Mononuclear cell (primary cell): ENCODE data around the gene SIGLEC11. TPM values are rescaled to one million over a fixed set of nuclear protein-coding genes. Genes with fewer than 3 reads are reported as not detected.
"Not testable (repeated sequence)": the region's sequence is repeated elsewhere in the genome, so short reads cannot be mapped to it uniquely, and the experiment has no call there.

Experiments
- H3K27me3 ChIP-seq: 2 replicates; pipeline ENCODE4 v1.6.0; 2011; ENCODE audit warnings: low read length, control low read depth; ENCODE audit not compliant: insufficient read depth
- H3K4me1 ChIP-seq: 2 replicates; pipeline ENCODE4 v1.5.1; 2011; ENCODE audit warnings: mild to moderate bottlenecking, low read length, control low read depth; ENCODE audit not compliant: insufficient read depth
- H3K4me3 ChIP-seq: 2 replicates; pipeline ENCODE4 v1.5.1; 2011; ENCODE audit warnings: mild to moderate bottlenecking, low read length, moderate library complexity
- H3K9me3 ChIP-seq: 2 replicates; pipeline ENCODE4 v1.5.1; 2011; ENCODE audit warnings: low read depth, mild to moderate bottlenecking, control low read depth, low read length
- total RNA-seq: library from RNA; depleted of rRNA; stranded (reverse); fragments of >200 nt; gene quantifications from one replicate; pipeline ENCODE4 v1.2.3, GENCODE V29; 2012

The SIGLEC11 gene
- 0.10 TPM for total RNA-seq

GRCh38 chr19:49960980-49961379 lies at the start of gene SIGLEC11:
TSS of gene SIGLEC11 (minus strand) at chr19:49961172. CDS start at chr19:49961081, 91 bp downstream.
- not testable (repeated sequence) for H3K27me3 ChIP-seq, H3K4me3 ChIP-seq, H3K9me3 ChIP-seq
- H3K4me1 ChIP-seq: peaks cover 27% of the 10 kb centered on the region

DNA sequence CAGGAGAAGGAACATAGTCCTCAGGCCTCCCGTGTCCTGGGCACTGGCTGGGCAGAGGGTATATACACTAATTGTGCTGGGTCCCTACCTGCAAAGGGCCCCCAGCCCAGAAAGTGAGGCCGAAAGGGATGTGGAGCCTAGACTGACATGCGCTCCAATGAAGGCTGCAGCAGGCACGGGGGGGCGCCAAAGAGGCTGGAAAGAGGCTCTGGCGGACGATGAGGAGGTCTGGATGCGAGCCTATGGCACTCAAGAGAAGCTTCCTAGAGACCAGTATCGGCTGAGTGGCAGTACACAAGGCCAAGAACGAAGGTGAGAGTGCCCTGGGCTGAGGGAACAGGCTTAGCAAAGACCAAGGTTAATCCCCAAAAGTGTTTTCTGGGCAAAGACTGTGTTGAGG lies 47.6 kb upstream of the SIGLEC11 start:
- Histone ChIP-seq H3K4me1 (peaks cover 11% of the 10 kb centered on the region), H3K9me3 (no peaks in the 10 kb centered on the region), H3K4me3 (no peak overlapping the region), H3K27me3 (no peaks in the 10 kb centered on the region)

DNA sequence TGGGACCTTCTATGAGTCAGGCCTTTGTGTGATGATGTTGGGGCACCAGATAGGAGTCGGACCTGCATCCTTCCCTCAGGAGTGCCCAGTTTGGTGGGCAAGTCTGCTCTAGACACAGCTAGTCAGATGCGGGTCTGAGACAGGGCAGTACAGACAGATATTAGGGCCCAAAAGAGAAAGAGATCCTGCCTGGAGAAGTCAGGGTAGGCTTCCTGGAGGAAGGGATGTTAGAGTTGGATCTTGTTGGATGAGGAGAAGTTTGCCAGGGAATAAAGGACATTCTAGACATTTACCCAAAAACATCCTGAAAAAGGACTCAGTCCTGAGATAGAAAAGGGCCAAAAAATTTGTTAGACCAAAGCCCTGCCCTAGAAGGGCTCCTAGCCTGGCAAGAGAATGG lies 47.0 kb upstream of the SIGLEC11 start:
- H3K4me1 ChIP-seq: peaks cover 11% of the 10 kb centered on the region
- no peaks in the 10 kb centered on the region for H3K27me3 ChIP-seq
- no peak overlapping the region for H3K4me3 ChIP-seq
- H3K9me3 ChIP-seq: no peaks in the 10 kb centered on the region

GRCh38 chr19:50007170-50007569 lies 46.2 kb upstream of the SIGLEC11 start:
- H3K9me3 ChIP-seq: no peaks in the 10 kb centered on the region
- peaks cover 11% of the 10 kb centered on the region for H3K4me1 ChIP-seq
- H3K4me3 ChIP-seq: no peak overlapping the region
- H3K27me3 ChIP-seq: no peaks in the 10 kb centered on the region

- no peak overlapping the region for H3K4me3 ChIP-seq
- no peaks in the 10 kb centered on the region for H3K9me3 ChIP-seq
- H3K4me1 ChIP-seq: peaks cover 11% of the 10 kb centered on the region
- H3K27me3 ChIP-seq: no peaks in the 10 kb centered on the region
These were observed 44.5 kb upstream of the SIGLEC11 start for GRCh38 chr19:50005428-50005827.

GRCh38 chr19:50003810-50004419 lies 42.9 kb upstream of the SIGLEC11 start:
- Histone ChIP-seq H3K9me3 (no peaks in the 10 kb centered on the region), H3K4me1 (peaks cover 11% of the 10 kb centered on the region), H3K27me3 (no peaks in the 10 kb centered on the region), H3K4me3 (no peak overlapping the region)

- H3K9me3 ChIP-seq: no peaks in the 10 kb centered on the region
- peaks cover 11% of the 10 kb centered on the region for H3K4me1 ChIP-seq
- H3K27me3 ChIP-seq: no peaks in the 10 kb centered on the region
- no peak overlapping the region for H3K4me3 ChIP-seq
These were observed 42.3 kb upstream of the SIGLEC11 start for GRCh38 chr19:50003254-50003788.

- Histone ChIP-seq H3K4me3 (no peak overlapping the region), H3K9me3 (no peaks in the 10 kb centered on the region), H3K4me1 (peaks cover 11% of the 10 kb centered on the region), H3K27me3 (no peaks in the 10 kb centered on the region)
These were observed 41.5 kb upstream of the SIGLEC11 start for GRCh38 chr19:50002386-50002960.

DNA sequence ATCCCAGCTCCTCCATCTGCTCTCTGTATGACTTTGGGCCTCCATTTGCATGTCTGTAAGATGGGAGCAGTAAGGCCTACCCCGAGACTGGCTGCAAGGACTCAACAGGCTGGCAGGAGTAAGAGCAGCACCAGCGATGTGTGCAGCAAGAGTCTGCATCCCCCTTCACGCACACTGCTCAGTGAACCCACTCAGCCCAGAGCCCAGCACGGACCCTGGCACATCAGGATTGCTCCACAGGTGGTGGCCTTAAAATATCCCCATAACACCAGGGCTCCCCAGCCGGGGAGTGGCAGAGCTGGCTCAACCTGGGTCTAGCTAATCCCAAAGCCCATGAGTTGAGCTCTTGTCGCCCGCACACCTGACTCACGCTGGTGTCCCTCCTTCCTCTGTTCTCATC lies 40.8 kb upstream of the SIGLEC11 start:
- Histone ChIP-seq H3K27me3 (no peaks in the 10 kb centered on the region), H3K4me3 (no peak overlapping the region), H3K9me3 (no peaks in the 10 kb centered on the region), H3K4me1 (peaks cover 11% of the 10 kb centered on the region)

GRCh38 chr19:50000841-50001557 lies 40.0 kb upstream of the SIGLEC11 start:
- peaks cover 11% of the 10 kb centered on the region for H3K4me1 ChIP-seq
- H3K9me3 ChIP-seq: no peaks in the 10 kb centered on the region
- H3K4me3 ChIP-seq: no peak overlapping the region

DNA sequence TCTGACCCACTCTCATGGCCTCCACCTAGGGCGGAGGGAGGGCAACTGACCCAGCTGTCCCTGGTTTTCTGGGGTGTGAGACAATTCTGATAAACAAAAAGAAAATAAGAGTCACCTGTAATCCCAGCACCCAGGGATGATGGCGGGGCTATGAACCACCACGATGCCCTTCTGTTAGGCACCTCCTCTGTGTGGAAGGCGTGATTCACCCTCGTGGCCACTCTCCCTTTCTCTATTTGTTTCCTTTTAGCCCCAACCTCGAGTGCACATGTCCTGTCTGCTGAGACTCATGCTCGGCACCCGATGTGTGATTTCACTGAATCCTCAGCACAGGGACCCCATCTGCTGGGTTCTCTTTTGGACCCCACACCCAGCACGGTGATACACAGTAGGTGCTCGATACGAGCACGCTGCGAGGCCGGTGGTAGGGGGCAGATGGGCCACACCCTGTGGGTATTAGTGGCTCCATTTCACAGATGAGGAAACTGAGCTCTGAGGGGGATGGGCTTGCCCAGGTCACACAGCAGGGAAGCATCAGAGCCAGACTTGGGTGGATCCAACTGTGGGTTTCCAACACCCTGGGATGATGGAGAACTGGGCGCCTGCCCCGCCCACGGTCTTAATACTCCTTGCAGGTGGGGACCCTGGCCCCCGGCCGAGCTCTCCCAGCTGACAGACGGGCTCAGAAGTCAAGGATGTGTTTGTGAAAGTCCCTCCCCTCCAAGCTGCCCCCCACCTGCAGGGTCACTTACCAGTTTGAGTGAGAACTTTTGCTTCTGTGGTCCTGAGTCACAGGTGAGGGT lies 39.3 kb upstream of the SIGLEC11 start:
- peaks cover 11% of the 10 kb centered on the region for H3K4me1 ChIP-seq
- H3K27me3 ChIP-seq: no peaks in the 10 kb centered on the region
- no peaks in the 10 kb centered on the region for H3K9me3 ChIP-seq
- H3K4me3 ChIP-seq: no peak overlapping the region

More at GRCh38 chr19:50000841-50001557, 40.0 kb upstream of the SIGLEC11 start:
- H3K27me3 ChIP-seq: no peaks in the 10 kb centered on the region

DNA sequence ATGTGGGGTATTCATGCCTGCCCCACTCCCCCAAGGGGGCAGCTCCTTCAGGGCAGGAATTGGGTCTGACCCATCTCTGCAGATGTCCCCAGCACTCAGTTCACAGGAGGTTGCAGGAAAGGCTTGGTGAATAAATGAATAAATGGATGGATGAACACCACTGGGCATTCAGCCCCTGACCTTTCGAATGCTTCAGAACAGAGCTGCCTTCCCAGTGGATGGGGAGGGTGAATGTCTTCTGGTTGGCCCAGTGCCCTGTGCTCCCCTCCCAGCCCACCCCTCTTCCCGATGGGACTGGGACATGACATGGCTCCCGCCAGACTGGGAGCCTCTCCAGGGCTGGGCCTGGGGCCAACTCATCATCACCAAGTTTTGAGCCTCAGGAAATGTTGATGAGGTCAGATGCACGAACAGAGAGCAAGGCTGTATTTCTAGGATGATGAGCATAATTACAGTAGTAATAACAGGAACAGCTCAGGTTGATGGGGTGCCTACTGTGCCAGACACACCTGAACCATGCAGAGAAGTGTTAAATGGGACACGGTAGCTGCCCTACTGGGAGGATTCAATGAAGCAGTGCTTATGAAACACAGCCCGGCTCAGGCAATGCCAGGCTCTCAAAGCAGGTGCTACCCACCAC lies 38.5 kb upstream of the SIGLEC11 start:
- Histone ChIP-seq H3K9me3 (no peaks in the 10 kb centered on the region), H3K27me3 (no peaks in the 10 kb centered on the region), H3K4me1 (peaks cover 10% of the 10 kb centered on the region), H3K4me3 (no peak overlapping the region)

- Histone ChIP-seq H3K4me3 (no peak overlapping the region), H3K9me3 (no peaks in the 10 kb centered on the region), H3K27me3 (no peaks in the 10 kb centered on the region), H3K4me1 (no peaks in the 10 kb centered on the region)
These were observed 36.7 kb upstream of the SIGLEC11 start for GRCh38 chr19:49997709-49998108.

GRCh38 chr19:49988433-49988832 lies 27.5 kb upstream of the SIGLEC11 start:
- Histone ChIP-seq H3K4me1 (no peaks in the 10 kb centered on the region), H3K9me3 (no peaks in the 10 kb centered on the region), H3K27me3 (no peaks in the 10 kb centered on the region), H3K4me3 (no peak overlapping the region)
